DMS79 treated with DMSO at 0.1 percent for 48 hours (cell line): ENCODE results near the gene CRYBG1.
"Not testable (repeated sequence)": the region's sequence is repeated elsewhere in the genome, so short reads cannot be mapped to it uniquely, and the experiment has no call there.

Experiments used
- DNase-seq: peaks from one replicate; lab custom pipeline; 2025; lab: John Stamatoyannopoulos, UW

Gene CRYBG1

DNA sequence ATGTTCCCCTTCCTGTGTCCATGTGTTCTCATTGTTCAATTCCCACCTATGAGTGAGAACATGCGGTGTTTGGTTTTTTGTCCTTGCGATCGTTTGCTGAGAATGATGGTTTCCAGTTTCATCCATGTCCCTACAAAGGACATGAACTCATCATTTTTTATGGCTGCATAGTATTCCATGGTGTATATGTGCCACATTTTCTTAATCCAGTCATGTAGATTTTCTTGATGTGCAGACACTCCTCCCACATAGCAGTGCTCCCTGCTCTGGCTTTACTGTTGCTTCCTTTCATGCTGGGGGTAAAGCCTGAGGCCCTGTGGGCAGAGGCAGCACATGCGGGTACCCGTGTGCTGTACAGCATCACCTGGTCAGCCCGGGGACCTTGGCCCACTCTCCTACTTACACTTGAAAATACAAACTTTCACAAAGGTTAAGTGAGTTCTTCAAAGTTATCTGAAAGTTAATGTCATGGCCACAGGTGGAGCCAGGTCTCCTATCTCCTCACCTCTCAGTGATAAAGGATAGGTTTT is 188.5 kb downstream of the CRYBG1 start:
- not testable (repeated sequence) for DNase-seq

DNA sequence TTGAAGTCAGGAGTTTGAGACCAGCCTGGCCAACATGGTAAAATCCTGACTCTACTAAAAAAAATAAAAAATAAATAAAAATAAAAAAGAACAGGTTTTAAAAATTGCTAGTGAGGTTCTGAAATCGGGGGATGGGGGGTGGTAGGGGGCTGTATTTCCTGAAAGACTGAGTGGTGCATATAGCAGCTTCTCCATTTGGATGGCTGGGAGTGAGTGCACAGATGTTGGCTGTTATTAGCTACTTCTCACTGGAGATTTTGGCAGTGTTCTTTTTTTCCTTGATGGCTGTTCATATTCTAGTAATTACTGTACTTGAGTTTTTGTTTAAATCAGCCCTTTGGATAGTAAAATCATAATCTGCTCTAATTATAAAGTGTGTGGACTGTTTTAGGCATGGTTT is 189.0 kb downstream of the CRYBG1 start:
- no peak for DNase-seq

GRCh38 chr6:106551155-106551554 is 190.6 kb downstream of the CRYBG1 start:
- no peak for DNase-seq

- no peak for DNase-seq
These were observed 192.9 kb downstream of the CRYBG1 start for GRCh38 chr6:106553440-106553839.

DNA sequence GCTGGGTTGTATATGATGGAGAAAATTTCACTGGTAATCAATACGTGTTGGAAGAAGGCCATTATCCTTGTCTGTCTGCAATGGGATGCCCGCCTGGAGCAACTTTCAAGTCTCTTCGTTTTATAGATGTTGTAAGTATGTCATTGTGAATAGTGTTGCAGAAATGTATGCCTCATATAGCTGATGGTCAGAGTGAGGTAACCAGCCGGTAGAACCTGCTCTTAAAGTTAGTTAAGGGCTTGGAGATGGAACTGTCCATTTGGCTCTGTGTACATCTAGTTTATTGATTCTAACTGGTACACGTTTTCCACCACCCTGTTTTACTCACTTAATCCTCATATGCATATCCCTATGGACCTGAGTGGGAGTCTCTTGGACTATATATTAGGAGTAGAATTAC is 195.2 kb downstream of the CRYBG1 start:
- no peak for DNase-seq

DNA sequence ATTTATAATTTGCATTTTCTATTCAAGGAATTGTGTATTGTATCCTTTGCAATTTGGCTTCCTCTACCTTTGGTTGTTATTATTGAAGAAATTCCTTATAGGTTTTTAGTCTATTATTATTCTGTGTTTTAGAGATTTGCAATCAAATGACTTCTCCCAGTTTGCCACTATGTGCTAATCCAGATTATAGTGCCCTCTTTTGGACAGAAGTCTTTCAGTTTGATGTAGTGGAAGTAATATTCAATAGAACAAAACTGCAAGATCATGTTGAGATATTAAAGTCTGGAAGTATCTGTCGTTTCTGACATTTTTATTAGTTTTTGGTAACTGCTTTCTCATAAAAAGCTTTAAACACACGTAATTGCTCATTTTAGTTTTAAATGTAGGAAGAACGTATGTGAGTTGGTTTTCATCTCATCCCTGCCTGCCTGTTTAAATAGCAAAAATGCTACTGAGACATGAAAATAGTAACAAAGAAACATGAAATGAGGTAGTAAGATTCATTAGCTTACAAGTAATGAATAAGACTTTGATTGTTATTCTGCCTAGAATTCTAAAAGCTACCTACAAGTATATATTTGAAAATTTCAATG is 195.9 kb downstream of the CRYBG1 start:
- no peak for DNase-seq

DNA sequence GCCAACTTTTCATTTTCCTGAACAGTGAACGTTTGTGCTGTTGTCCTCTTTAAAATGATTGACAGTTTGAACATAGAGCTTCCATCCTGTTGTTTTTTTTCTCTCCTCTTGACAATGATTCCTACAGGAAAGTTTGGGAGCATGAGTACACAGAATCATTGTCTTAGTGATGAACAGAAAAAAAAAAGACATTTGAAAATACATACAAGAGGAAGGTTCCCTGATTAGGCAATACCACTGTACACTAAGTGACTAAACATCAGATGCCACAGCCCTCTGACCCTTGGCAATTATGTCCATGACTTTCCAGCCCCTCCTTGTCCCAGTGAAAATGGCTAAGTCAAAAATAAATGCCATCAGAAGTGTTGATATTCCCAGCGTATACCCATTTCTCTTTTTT is 197.3 kb downstream of the CRYBG1 start:
- no peak for DNase-seq

GRCh38 chr6:106558364-106558763 is 197.8 kb downstream of the CRYBG1 start:
- DNase-seq: no peak

- not testable (repeated sequence) for DNase-seq
These were observed 199.1 kb downstream of the CRYBG1 start for GRCh38 chr6:106559659-106560058.

DNA sequence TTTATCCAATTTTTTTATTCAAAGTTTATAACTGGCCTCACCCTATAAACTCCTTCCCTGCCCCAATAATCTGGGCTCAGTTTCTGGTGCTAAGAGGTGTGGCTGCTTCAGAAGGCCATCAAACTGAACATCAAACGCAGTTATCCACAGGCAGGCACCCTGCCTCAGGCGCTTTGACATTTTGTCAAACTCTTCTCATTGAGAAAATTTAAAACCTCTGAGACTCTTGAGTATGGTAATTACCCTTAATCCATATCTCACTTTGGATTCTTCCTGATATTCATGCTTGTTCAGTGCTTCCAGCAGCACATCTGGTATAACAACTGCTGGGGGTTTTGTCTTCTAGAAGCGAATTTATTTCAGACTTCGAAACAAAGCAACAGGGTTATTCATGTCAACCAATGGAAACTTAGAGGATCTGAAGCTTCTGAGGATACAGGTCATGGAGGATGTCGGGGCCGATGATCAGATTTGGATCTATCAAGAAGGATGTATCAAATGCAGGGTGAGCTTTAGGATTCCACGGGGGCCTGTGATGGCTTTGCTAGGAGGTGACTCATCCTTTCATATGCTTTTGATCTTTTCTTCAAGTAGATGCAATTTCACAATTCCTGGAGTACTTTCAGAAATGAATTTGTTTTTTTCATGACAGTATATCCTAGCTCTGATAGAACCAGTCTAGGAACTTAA is 200.6 kb downstream of the CRYBG1 start:
- DNase-seq: no peak

DNA sequence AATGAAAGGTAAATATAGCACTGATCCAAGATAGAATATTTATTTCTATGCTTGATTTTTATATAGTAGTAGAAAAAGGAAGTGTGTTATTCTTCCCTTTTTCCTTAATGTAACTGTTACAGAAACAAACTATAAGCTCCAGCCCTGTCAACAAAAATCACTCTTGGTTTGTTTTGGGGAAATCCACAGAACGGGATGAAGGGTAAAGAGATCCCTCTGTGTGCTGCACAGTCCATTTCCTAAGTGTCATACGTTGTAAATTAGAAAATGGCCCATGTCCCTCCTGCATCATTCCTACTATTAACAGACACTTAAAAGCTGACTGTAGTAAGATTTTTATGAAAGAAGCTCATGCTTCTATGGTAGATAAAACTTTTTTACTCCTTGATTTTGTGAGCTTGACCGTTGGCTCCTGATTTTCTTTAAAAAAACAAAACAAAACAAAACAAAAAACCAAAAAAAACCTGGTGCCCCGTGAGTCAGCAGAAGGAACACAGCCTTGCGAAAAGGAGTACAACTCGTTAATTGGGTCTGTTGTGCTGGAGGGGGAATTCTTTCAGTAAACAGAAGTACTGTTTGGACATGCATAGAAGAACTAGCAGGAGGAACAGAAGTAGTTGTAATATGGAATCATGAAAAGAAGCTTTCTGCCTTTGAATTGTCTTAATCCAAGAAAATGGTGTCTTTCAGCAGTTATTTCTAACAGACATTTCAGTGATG is 201.3 kb downstream of the CRYBG1 start:
- DNase-seq: no peak

DNA sequence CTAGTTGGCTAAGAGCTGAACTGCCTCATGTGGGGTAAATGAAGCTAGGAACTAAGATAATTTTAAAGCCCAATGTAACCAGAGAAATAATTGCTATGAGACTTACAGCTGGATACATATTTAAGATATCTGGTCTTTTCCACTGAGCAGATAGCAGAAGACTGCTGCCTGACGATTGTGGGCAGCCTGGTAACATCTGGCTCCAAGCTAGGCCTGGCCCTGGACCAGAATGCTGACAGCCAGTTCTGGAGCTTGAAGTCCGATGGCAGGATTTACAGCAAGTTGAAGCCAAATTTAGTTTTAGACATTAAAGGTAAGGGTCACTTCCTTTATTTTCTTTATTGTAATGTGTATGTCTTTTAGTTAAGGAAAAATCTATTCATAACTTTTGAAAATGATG is 203.1 kb downstream of the CRYBG1 start:
- no peak for DNase-seq

- DNase-seq: no peak
These were observed 204.0 kb downstream of the CRYBG1 start for GRCh38 chr6:106564476-106564875.

DNA sequence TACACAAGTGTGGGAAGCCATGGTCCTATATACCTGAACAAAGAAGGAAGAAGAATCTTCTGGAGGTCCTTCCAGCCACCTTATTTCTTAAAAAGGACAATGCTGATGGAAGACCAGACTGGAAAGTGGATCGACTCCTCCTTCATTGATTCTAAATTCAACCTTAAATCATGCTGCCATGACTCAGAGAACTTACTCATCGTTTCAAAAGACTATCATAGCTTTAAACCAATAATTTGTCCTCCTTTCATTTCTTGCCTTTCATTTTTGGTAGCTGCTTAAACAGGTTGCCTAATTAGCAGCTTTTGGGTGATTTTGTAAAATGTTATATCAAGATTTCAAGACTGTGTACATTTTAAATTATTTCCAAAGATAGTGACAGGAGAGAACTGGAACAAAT is 208.0 kb downstream of the CRYBG1 start:
- DNase-seq: no peak

DNA sequence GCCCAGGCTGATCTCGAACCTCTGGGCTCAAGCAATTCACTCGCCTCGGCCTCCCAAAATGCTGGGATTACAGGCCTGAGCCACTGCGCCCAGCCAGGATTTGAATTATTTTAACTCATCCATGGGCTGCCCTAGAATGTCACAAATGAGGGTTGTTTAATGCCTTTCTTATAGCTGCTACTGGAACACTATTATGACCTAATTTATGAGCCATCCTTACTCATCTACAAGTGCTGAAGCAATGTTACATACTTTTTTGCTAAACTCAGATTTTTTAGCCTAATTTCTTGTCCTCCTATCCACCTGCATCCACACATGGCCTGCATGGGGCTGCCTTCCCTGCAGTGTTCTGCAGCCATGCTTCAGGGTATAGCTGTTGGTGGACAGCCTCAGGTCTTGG is 208.9 kb downstream of the CRYBG1 start:
- no peak for DNase-seq

GRCh38 chr6:106572436-106572835 is 211.9 kb downstream of the CRYBG1 start:
- no peak for DNase-seq

DNA sequence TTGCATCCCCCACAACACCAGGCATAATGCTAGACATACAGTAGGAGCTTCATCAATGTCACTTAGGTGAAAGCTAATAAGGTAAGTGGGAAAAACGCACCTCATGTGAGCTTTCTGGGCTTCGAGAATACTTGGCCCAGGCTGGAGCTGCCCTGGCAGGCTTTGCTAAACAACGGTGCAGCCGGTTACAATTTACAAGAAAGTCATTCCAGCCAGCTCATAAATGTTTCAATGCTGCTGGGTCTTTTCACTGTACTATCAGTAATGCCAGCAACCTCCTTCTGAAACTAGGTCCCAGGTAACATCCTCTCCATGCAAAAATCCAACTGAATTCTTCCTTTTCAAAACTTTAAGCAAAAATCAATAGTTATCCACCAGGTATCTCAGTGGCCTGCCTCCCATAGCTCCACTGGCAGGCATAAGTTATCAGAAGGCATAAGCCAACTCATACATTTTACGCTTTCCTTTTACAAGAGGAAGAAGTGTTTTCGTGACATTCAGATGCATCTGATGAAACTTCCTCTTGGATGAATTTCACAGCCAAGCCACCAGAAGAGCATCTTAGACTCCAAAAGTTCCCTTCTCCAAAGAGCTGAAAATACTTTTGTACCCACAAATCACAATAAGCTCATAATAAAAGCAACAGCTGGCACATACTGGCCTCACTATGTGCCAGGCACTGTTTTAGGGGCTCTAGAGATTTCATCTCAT is 212.5 kb downstream of the CRYBG1 start:
- DNase-seq: no peak

- DNase-seq: no peak
These were observed 214.4 kb downstream of the CRYBG1 start for GRCh38 chr6:106574741-106575458.

DNA sequence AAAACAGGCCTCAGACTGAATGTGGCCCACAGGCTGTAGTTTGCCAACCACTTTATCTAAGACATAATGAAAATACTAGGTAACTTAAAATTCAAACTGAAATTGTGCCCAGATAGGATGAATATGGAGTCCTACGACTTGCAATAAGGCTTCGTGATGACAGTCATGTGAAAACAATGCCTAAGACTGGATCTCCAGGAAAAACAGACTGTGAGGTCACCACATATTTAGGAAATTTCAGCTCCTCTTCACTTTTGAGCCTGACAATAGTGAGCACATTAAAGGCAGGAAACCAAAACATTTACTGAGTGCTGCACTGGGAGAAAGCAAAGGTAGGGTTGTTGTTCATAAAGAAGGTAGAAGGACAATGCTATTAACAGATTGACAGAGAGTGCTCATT is 218.8 kb downstream of the CRYBG1 start:
- no peak for DNase-seq

GRCh38 chr6:106581468-106581867 is 221.0 kb downstream of the CRYBG1 start:
- no peak for DNase-seq

- no peak for DNase-seq
These were observed 226.4 kb downstream of the CRYBG1 start for GRCh38 chr6:106586815-106587415.
